Neutrophil (primary cell): ENCODE measurements around the gene NAP1L4.
"Not testable (repeated sequence)": the region's sequence is repeated elsewhere in the genome, so short reads cannot be mapped to it uniquely, and the experiment has no call there.

ENCODE experiments used
- H3K27ac ChIP-seq: fragments of 200-600 bp; sonication (generic); 2 replicates; pipeline ENCODE4 v1.5.1; 2016; ENCODE audit warnings: mild to moderate bottlenecking, moderate library complexity
- H3K27me3 ChIP-seq: fragments of 200-600 bp; sonication (generic); 2 replicates; pipeline ENCODE4 v1.6.0; 2016; ENCODE audit warnings: mild to moderate bottlenecking
- H3K36me3 ChIP-seq: fragments of 200-600 bp; sonication (generic); 2 replicates; pipeline ENCODE4 v1.5.1; 2017
- H3K4me1 ChIP-seq, 2 experiments: fragments of 200-600 bp in 1 of 2; sonication (generic) in 1 of 2; 1 replicate in 1 of 2; 2 replicates in 1 of 2; pipeline versions ENCODE4 v1.5.1 to v1.6.1; 2013 to 2016; ENCODE audit warnings: low read depth in 1 of 2, low read length in 1 of 2, mild to moderate bottlenecking in 1 of 2, moderate library complexity in 1 of 2; ENCODE audit not compliant: control insufficient read depth in 1 of 2, insufficient read depth in 1 of 2
- H3K4me3 ChIP-seq, 2 experiments: fragments of 200-600 bp in 1 of 2; sonication (generic) in 1 of 2; 1 replicate in 1 of 2; 2 replicates in 1 of 2; pipeline ENCODE4 v1.5.1; 2013 to 2016; ENCODE audit warnings: low read depth in 1 of 2, low read length in 1 of 2, mild to moderate bottlenecking in 1 of 2, moderate library complexity in 1 of 2
- H3K9me3 ChIP-seq: fragments of 200-600 bp; sonication (generic); 2 replicates; pipeline ENCODE4 v1.5.1; 2016
- TF ChIP-seq, protein P1 (sequence below): fragments of 200-600 bp; sonication (generic); IDR thresholded peaks from 2 replicates; pipeline ENCODE4 v1.5.1; 2016; ENCODE audit warnings: antibody characterized with exemption

Gene NAP1L4

GRCh38 chr11:2911088-2911784, 80.9 kb downstream of the NAP1L4 start:
- Histone ChIP-seq H3K36me3 (peaks cover 13% of the 10 kb centered on the region), H3K4me3 (no peak overlapping the region), H3K27ac (no peak overlapping the region), H3K9me3 (no peaks in the 10 kb centered on the region), H3K4me1 (no peaks in the 10 kb centered on the region), H3K27me3 (peaks cover 58% of the 10 kb centered on the region)
- TF ChIP-seq, protein P1, sequence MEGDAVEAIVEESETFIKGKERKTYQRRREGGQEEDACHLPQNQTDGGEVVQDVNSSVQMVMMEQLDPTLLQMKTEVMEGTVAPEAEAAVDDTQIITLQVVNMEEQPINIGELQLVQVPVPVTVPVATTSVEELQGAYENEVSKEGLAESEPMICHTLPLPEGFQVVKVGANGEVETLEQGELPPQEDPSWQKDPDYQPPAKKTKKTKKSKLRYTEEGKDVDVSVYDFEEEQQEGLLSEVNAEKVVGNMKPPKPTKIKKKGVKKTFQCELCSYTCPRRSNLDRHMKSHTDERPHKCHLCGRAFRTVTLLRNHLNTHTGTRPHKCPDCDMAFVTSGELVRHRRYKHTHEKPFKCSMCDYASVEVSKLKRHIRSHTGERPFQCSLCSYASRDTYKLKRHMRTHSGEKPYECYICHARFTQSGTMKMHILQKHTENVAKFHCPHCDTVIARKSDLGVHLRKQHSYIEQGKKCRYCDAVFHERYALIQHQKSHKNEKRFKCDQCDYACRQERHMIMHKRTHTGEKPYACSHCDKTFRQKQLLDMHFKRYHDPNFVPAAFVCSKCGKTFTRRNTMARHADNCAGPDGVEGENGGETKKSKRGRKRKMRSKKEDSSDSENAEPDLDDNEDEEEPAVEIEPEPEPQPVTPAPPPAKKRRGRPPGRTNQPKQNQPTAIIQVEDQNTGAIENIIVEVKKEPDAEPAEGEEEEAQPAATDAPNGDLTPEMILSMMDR, result no peak

GRCh38 chr11:2910401-2910955, 81.7 kb downstream of the NAP1L4 start:
- no peaks in the 10 kb centered on the region for H3K9me3 ChIP-seq
- H3K27me3 ChIP-seq, result peaks cover 58% of the 10 kb centered on the region
- TF ChIP-seq, protein P1, result no peak
- no peak overlapping the region for H3K4me3 ChIP-seq
- H3K27ac ChIP-seq, result no peak overlapping the region
- H3K4me1 ChIP-seq, result no peaks in the 10 kb centered on the region
- peaks cover 13% of the 10 kb centered on the region for H3K36me3 ChIP-seq

DNA sequence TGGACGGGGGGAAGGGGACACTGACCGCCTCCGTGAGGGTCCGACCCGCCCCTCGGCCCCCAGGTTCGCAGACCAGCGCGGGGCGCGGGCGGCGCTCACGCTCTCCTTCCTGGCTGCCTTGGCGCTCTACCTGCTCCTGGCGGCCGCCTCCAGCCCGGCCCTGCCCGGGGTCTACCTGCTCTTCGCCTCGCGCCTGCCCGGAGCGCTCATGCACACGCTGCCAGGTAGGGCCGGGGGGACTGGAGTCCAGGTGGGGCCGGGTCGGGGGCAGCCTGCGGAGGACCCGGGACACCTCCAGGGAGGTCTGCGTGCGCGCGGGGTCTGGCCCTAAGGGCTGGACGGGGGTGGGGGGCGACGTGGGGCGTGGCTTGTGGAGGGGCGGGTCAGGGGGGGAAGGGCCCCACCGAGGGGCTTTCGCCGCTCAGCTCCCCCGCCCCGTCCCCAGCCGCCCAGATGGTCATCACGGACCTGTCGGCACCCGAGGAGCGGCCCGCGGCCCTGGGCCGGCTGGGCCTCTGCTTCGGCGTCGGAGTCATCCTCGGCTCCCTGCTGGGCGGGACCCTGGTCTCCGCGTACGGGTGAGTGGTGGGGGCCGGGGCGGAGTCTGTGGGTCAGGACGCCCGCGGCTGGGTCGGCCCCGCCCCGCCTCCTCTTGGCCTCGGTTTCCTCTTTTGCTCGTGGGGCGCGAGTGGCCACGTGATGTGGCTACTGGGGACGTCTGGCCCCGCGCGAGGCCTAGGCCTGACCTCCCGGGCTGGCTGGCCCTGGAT, 82.8 kb downstream of the NAP1L4 start:
- TF ChIP-seq, protein P1, result no peak
- Histone ChIP-seq H3K27me3 (peaks cover 50% of the 10 kb centered on the region), H3K4me3 (no peak overlapping the region), H3K27ac (no peak overlapping the region), H3K4me1 (no peaks in the 10 kb centered on the region), H3K9me3 (no peaks in the 10 kb centered on the region), H3K36me3 (peaks cover 13% of the 10 kb centered on the region)

GRCh38 chr11:2908130-2908529, 84.0 kb downstream of the NAP1L4 start:
- Histone ChIP-seq H3K9me3 (no peaks in the 10 kb centered on the region), H3K27me3 (peaks cover 38% of the 10 kb centered on the region), H3K4me1 (peaks cover 5 to 7% of the 10 kb centered on the region in 2 experiments), H3K27ac (no peak overlapping the region), H3K4me3 (no peak overlapping the region), H3K36me3 (peaks cover 13% of the 10 kb centered on the region)
- TF ChIP-seq, protein P1, result no peak

- not testable (repeated sequence) for H3K9me3 ChIP-seq, H3K27ac ChIP-seq, H3K4me3 ChIP-seq
- Histone ChIP-seq H3K27me3 (peaks cover 22% of the 10 kb centered on the region), H3K4me1 (peaks cover 25% of the 10 kb centered on the region in 2 experiments), H3K36me3 (peaks cover 13% of the 10 kb centered on the region)
Observed at GRCh38 chr11:2905299-2905698, 86.8 kb downstream of the NAP1L4 start.
